B cell (primary cell): ENCODE measurements around the gene PAQR4. TPM values are rescaled to one million over a fixed set of nuclear protein-coding genes. Genes with fewer than 3 reads are reported as not detected.

Experiments used
- ATAC-seq: fragments of 200-7000 bp; cut with Tn5 transposase; one replicate; pipeline ENCODE4 v1.10.0; 2021; ENCODE audit warnings: low read depth, mild to moderate bottlenecking, moderate number of reproducible peaks, moderate library complexity
- CTCF ChIA-PET: fragments of 350-600 bp; sonication (Branson Sonifier 250); formaldehyde crosslinking; loops from one replicate; lab custom pipeline; 2021; ENCODE audit warnings: antibody characterized with exemption, inconsistent platforms; lab: Charles Lee
- POLR2A ChIA-PET: fragments of 350-600 bp; sonication (Branson Sonifier 250); formaldehyde crosslinking; loops from one replicate; lab custom pipeline; 2021; ENCODE audit warnings: antibody characterized with exemption; lab: Charles Lee
- DNase-seq: peaks from one replicate; pipeline ENCODE4 v3.0.0; 2013
- H2AFZ ChIP-seq: 2 replicates; pipeline ENCODE4 v1.6.1; 2012; ENCODE audit warnings: mild to moderate bottlenecking, low read depth, low read length; ENCODE audit not compliant: insufficient read depth, poor library complexity, severe bottlenecking
- H3K27ac ChIP-seq, 2 donors: 1 replicate in 1 of 2; 2 replicates in 1 of 2; pipeline ENCODE4 v1.5.1; 2012 to 2013; ENCODE audit warnings: low read length in 2 of 2, mild to moderate bottlenecking in 2 of 2, moderate library complexity in 1 of 2
- H3K27me3 ChIP-seq, 4 experiments: fragments of 200-600 bp in 1 of 4; sonication (generic) in 1 of 4; replicated peaks in 1 of 4; 1 replicate in 2 of 4; 2 replicates in 2 of 4; pipeline versions ENCODE4 v1.6.1 to v1.7.0; 2013 to 2016; ENCODE audit warnings: low read length in 3 of 4, mild to moderate bottlenecking in 2 of 4, mixed read lengths in 1 of 4, moderate library complexity in 1 of 4; ENCODE audit not compliant: insufficient read depth in 4 of 4, control insufficient read depth in 3 of 4; ENCODE audit errors: control extremely low read depth in 1 of 4
- H3K36me3 ChIP-seq, 2 experiments: replicated peaks in 1 of 2; 1 replicate in 1 of 2; 2 replicates in 1 of 2; pipeline versions ENCODE4 v1.6.1 to v1.7.1; 2013; ENCODE audit warnings: low read length in 1 of 2; ENCODE audit not compliant: insufficient read depth in 2 of 2, control insufficient read depth in 1 of 2; ENCODE audit errors: control extremely low read depth in 1 of 2, extremely low read depth in 1 of 2
- H3K4me1 ChIP-seq, 2 donors: fragments of 200-600 bp in 1 of 2; sonication (generic) in 1 of 2; 1 replicate in 1 of 2; 2 replicates in 1 of 2; pipeline versions ENCODE4 v1.5.1 to v1.6.1; 2013 to 2017; ENCODE audit warnings: low read length in 2 of 2; ENCODE audit not compliant: control insufficient read depth in 2 of 2, insufficient read depth in 2 of 2
- H3K4me2 ChIP-seq: replicated peaks from 2 replicates; pipeline ENCODE3; 2012; ENCODE audit warnings: mild to moderate bottlenecking, low read depth, low read length; ENCODE audit not compliant: poor library complexity, severe bottlenecking
- H3K4me3 ChIP-seq, 5 experiments: fragments of 200-600 bp in 1 of 5; sonication (generic) in 1 of 5; 1 replicate in 3 of 5; 2 replicates in 2 of 5; pipeline versions ENCODE4 v1.5.1 to v1.7.0; 2011 to 2016; ENCODE audit warnings: low read length in 4 of 5, mild to moderate bottlenecking in 4 of 5, low read depth in 2 of 5, control low read depth in 1 of 5, moderate library complexity in 1 of 5; ENCODE audit not compliant: insufficient read depth in 1 of 5; ENCODE audit errors: control extremely low read depth in 1 of 5, extremely low read depth in 1 of 5
- H3K79me2 ChIP-seq: fragments of 200-600 bp; sonication (generic); one replicate; pipeline ENCODE4 v1.6.0; 2016; ENCODE audit warnings: low read length; ENCODE audit not compliant: control insufficient read depth, insufficient read depth
- H3K9ac ChIP-seq: fragments of 200-600 bp; sonication (generic); 2 replicates; pipeline ENCODE4 v1.6.1; 2017; ENCODE audit warnings: mild to moderate bottlenecking, low read length, moderate library complexity
- H3K9me3 ChIP-seq, 3 donors: one replicate each; pipeline versions ENCODE4 v1.6.1 to v1.7.1; 2013; ENCODE audit warnings: low read length in 2 of 3; ENCODE audit not compliant: control insufficient read depth in 2 of 3, insufficient read depth in 1 of 3; ENCODE audit errors: control extremely low read depth in 1 of 3
- H4K20me1 ChIP-seq: 2 replicates; pipeline ENCODE4 v1.6.0; 2012; ENCODE audit warnings: mild to moderate bottlenecking, low read length; ENCODE audit not compliant: insufficient read depth, control insufficient read depth, poor library complexity, severe bottlenecking
- H3K27ac Mint-ChIP-seq: one replicate; pipeline ENCODE4 v1.8.0; 2021; ENCODE audit warnings: mixed read lengths
- H3K27me3 Mint-ChIP-seq: one replicate; pipeline ENCODE4 v1.8.0; 2021; ENCODE audit warnings: mixed read lengths
- H3K4me1 Mint-ChIP-seq: one replicate; pipeline ENCODE4 v1.8.0; 2021; ENCODE audit warnings: mixed read lengths
- H3K4me3 Mint-ChIP-seq: one replicate; pipeline ENCODE4 v1.8.0; 2021; ENCODE audit warnings: mixed read lengths
- H3K9me3 Mint-ChIP-seq: one replicate; pipeline ENCODE4 v1.8.0; 2022; ENCODE audit warnings: mixed read lengths; ENCODE audit not compliant: insufficient read depth
- EZH2 ChIP-seq: IDR thresholded peaks from 2 replicates; pipeline ENCODE4 v1.6.1; 2012; ENCODE audit warnings: borderline replicate concordance, low read depth, mild to moderate bottlenecking, moderate library complexity, low read length; ENCODE audit not compliant: insufficient read depth, poor library complexity, severe bottlenecking
- WGBS: methylation state at CpG from one replicate; pipeline ENCODE4 v1.1.5; 2013; ENCODE audit warnings: missing lambda C conversion rate; ENCODE audit not compliant: insufficient coverage; 5-methylcytosine and 5-hydroxymethylcytosine counted together
- intact Hi-C: fragments of 100-400 bp; cut with micrococcal nuclease; formaldehyde crosslinking; loops from one replicate; pipeline ENCODE4 v1.10.0; 2022
- polyA plus RNA-seq: library from polyadenylated mRNA; depleted of rRNA; stranded (reverse); fragments of >200 nt; gene quantifications from 2 replicates; pipeline ENCODE4 v1.2.3, GENCODE V29; 2012
- total RNA-seq, 2 donors: library from RNA; stranded (reverse); fragments of 120-200 nt in 1 of 2; gene quantifications; 1 replicate in 1 of 2; 2 replicates in 1 of 2; pipeline versions ENCODE4 v1.2.3 to v1.2.4, GENCODE V29; 2013 to 2022
- TF ChIP-seq, protein P1 (sequence below): fragments of 200-600 bp; IDR thresholded peaks from one replicate; pipeline ENCODE4 v1.8.0; 2022; ENCODE audit warnings: antibody characterized with exemption, mild to moderate bottlenecking

PAQR4 gene
- total and polyA plus RNA-seq, 2 donors (not counting 1 experiment from before 2014, with no cell fraction given), result 2.6 to 2.8 TPM

DNA sequence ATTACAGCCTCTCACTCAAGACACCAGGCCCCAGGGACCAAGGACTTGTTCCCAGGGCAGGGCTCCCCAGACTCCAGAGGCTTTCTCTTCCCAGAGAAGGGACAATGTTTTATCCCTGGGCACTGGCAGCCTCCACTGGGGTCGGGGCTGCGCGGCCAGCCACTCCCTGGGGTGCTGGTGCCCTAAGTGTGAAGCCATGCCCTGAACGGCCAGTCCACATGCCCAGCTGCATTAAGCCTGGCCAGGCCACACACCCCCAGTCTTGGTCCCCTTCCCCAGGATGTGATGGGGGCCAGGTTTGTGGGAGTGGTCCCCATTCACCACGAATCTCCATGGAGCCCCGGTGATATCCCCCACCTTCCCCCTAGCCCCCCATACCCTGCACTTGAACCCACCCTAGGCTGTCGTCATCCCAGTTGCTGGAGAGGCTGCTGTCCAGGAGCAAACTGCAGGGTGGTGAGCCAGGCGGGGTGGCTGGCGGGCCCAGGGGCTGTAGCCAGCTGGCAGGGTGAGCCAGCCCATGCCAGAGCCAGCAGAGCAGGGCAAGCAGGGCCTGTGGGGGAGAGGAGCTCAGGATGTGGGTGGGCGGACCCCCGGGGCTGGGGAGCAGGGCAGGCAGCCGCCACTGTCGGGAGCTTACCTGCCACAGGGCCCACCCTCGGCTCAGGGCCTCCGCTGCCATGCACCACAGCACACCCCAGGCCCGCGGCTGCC is 4.6 kb downstream of the PAQR4 start:
- H3K27ac Mint-ChIP-seq, result no peak overlapping the region
- no peak overlapping the region for H3K27ac ChIP-seq
- no peaks in the 10 kb centered on the region for H3K9me3 Mint-ChIP-seq
- CTCF ChIA-PET, result no interaction called here
- H3K4me1 ChIP-seq, result peaks cover 10 to 12% of the 10 kb centered on the region in 2 donors
- no peak overlapping the region for H3K4me2 ChIP-seq
- H3K4me3 Mint-ChIP-seq, result no peak overlapping the region
- 64% methylated on average over 14 of the region's 17 CpGs for WGBS
- DNase-seq, result no peak
- H2AFZ ChIP-seq, result no peak overlapping the region
- no peak overlapping the region for H3K4me3 ChIP-seq
- H3K27me3 ChIP-seq, result peaks cover 0 to 10% (median 2%) of the 10 kb centered on the region in 4 experiments
- intact Hi-C loops, result no loop called here
- H3K27me3 Mint-ChIP-seq, result peaks cover 4% of the 10 kb centered on the region
- no peaks in the 10 kb centered on the region for H4K20me1 ChIP-seq
- H3K4me1 Mint-ChIP-seq, result peaks cover 4% of the 10 kb centered on the region
- no peaks in the 10 kb centered on the region for H3K79me2 ChIP-seq
- POLR2A ChIA-PET, result interaction anchor here (0.6 kb wide), 1 partner anchor 85 kb away, joined by 9 read pairs; no protein-coding TSS in a partner anchor
- H3K9me3 ChIP-seq, result peaks cover 0 to 1% (median 0%) of the 10 kb centered on the region in 3 donors
- no peak overlapping the region for H3K9ac ChIP-seq
- ATAC-seq, result no peak
- no peak for TF ChIP-seq EZH2
- TF ChIP-seq, protein P1, sequence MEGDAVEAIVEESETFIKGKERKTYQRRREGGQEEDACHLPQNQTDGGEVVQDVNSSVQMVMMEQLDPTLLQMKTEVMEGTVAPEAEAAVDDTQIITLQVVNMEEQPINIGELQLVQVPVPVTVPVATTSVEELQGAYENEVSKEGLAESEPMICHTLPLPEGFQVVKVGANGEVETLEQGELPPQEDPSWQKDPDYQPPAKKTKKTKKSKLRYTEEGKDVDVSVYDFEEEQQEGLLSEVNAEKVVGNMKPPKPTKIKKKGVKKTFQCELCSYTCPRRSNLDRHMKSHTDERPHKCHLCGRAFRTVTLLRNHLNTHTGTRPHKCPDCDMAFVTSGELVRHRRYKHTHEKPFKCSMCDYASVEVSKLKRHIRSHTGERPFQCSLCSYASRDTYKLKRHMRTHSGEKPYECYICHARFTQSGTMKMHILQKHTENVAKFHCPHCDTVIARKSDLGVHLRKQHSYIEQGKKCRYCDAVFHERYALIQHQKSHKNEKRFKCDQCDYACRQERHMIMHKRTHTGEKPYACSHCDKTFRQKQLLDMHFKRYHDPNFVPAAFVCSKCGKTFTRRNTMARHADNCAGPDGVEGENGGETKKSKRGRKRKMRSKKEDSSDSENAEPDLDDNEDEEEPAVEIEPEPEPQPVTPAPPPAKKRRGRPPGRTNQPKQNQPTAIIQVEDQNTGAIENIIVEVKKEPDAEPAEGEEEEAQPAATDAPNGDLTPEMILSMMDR, result no peak
- no peaks in the 10 kb centered on the region for H3K36me3 ChIP-seq
